Mucosa of descending colon (tissue), 3 donors: ENCODE data around the gene PTPRM. TPM values are rescaled to one million over a fixed set of nuclear protein-coding genes. Genes with fewer than 3 reads are reported as not detected.
A peak's percentile ranks its signal among the peaks of the same experiment; 100 is the strongest.

Experiments used
- ATAC-seq: fragments of 200-7000 bp; cut with Tn5 transposase; one replicate; pipeline ENCODE4 v1.9.1; 2020; ENCODE audit warnings: mild to moderate bottlenecking, moderate library complexity
- DNase-seq, 3 donors: peaks; one replicate each; pipeline ENCODE4 v3.0.0-alpha.2; 2020
- H3K36me3 ChIP-seq: fragments of 200-600 bp; one replicate; pipeline ENCODE4 v1.8.0; 2021; ENCODE audit warnings: low read depth, mild to moderate bottlenecking
- H3K4me1 ChIP-seq: fragments of 200-600 bp; one replicate; pipeline ENCODE4 v1.8.0; 2021; ENCODE audit warnings: low read depth, mild to moderate bottlenecking
- H3K4me3 ChIP-seq: fragments of 200-600 bp; one replicate; pipeline ENCODE4 v1.8.0; 2021; ENCODE audit warnings: mild to moderate bottlenecking
- H3K9me3 ChIP-seq: fragments of 200-600 bp; one replicate; pipeline ENCODE4 v1.8.0; 2021; ENCODE audit warnings: mild to moderate bottlenecking
- CTCF ChIP-seq: fragments of 200-600 bp; IDR thresholded peaks from one replicate; pipeline ENCODE4 v1.8.0; 2022; ENCODE audit warnings: antibody characterized with exemption, mild to moderate bottlenecking
- intact Hi-C, 2 donors: fragments of 100-400 bp; cut with DNase I in 1 of 2; cut with micrococcal nuclease in 1 of 2; formaldehyde crosslinking; loops; one replicate each; pipeline versions ENCODE4 v1.11.0 to v1.11.1; 2022; cut with DNase I, micrococcal nuclease
- total RNA-seq, 3 donors: library from RNA; stranded (reverse); fragmentation: NEBNext Ultra II Directional in 2 of 3; extraction: Animal tissue kit (Norgen Biotek cat#: 25700) in 2 of 3; gene quantifications; one replicate each; pipeline versions ENCODE4 v1.2.1 to v1.2.4, GENCODE V29; 2021 to 2023
- donor health status: DM: no; HTN: no; CAD: no; lungs with moderate emphysema.
- donor health status: DM: no; HTN: no; CAD: no.
- donor health status: DM: no; HTN: yes; CAD: no.

The PTPRM gene
- total RNA-seq, 3 donors from 2014 or later: 15.3 to 41.1 (median 19.6) TPM

GRCh38 chr18:8367217-8367988 is 800.3 kb downstream of the PTPRM start:
- no peaks in the 10 kb centered on the region for H3K4me1 ChIP-seq
- no peaks in the 10 kb centered on the region for H3K9me3 ChIP-seq
- H3K4me3 ChIP-seq: no peak overlapping the region
- ATAC-seq (peak; percentile 87), DNase-seq (peak in 2 of 3 donors; percentile 61 to 71)
- intact Hi-C loops: no loop called here
- no peaks in the 10 kb centered on the region for H3K36me3 ChIP-seq
- TF ChIP-seq CTCF: peak; percentile 32

GRCh38 chr18:8368512-8369217 is 801.5 kb downstream of the PTPRM start:
- no peak for ATAC-seq
- intact Hi-C loops: no loop called here
- TF ChIP-seq CTCF: no peak
- Histone ChIP-seq H3K4me1 (no peaks in the 10 kb centered on the region), H3K4me3 (no peak overlapping the region), H3K9me3 (no peaks in the 10 kb centered on the region), H3K36me3 (no peaks in the 10 kb centered on the region)
- no peak for DNase-seq

- H3K9me3 ChIP-seq: no peaks in the 10 kb centered on the region
- H3K36me3 ChIP-seq: no peaks in the 10 kb centered on the region
- DNase-seq (no peak), ATAC-seq (no peak)
- H3K4me3 ChIP-seq: no peak overlapping the region
- no peaks in the 10 kb centered on the region for H3K4me1 ChIP-seq
- intact Hi-C loops: no loop called here
- no peak for TF ChIP-seq CTCF
Measured at GRCh38 chr18:8373486-8373885, 806.4 kb downstream of the PTPRM start.

GRCh38 chr18:8374676-8375075 is 807.6 kb downstream of the PTPRM start:
- no peak for ATAC-seq
- Histone ChIP-seq H3K36me3 (no peaks in the 10 kb centered on the region), H3K9me3 (no peaks in the 10 kb centered on the region), H3K4me3 (no peak overlapping the region), H3K4me1 (no peaks in the 10 kb centered on the region)
- no peak for DNase-seq
- intact Hi-C loops: no loop called here
- no peak for TF ChIP-seq CTCF

- no peak for TF ChIP-seq CTCF
- H3K4me1 ChIP-seq: no peaks in the 10 kb centered on the region
- ATAC-seq: peak; percentile 87
- DNase-seq: peak in 1 of 3 donors; percentile 19
- no peak overlapping the region for H3K4me3 ChIP-seq
- H3K9me3 ChIP-seq: no peaks in the 10 kb centered on the region
- intact Hi-C loops: no loop called here
- no peaks in the 10 kb centered on the region for H3K36me3 ChIP-seq
Measured at GRCh38 chr18:8375249-8375648, 808.1 kb downstream of the PTPRM start.
